HEK293T (cell line): ENCODE measurements around the gene VDAC1.

ENCODE experiments used
- CTBP1 ChIP-seq: fragments of 450-650 bp; IDR thresholded peaks from 2 replicates; pipeline ENCODE4 v1.6.1; 2016; ENCODE audit warnings: borderline replicate concordance
- ELF4 ChIP-seq: fragments of 450-650 bp; IDR thresholded peaks from 2 replicates; pipeline ENCODE4 v1.6.1; 2017; ENCODE audit warnings: antibody characterized with exemption
- FOXA1 ChIP-seq: fragments of 450-650 bp; IDR thresholded peaks from 2 replicates; pipeline ENCODE4 v1.6.1; 2016; ENCODE audit warnings: mild to moderate bottlenecking
- FOXK2 ChIP-seq: fragments of 450-650 bp; IDR thresholded peaks from 2 replicates; pipeline ENCODE4 v1.6.1; 2016; ENCODE audit warnings: mild to moderate bottlenecking
- FOXM1 ChIP-seq: fragments of 450-650 bp; IDR thresholded peaks from 2 replicates; pipeline ENCODE4 v1.6.1; 2017; ENCODE audit warnings: mild to moderate bottlenecking, borderline replicate concordance
- HDGF ChIP-seq: fragments of 450-650 bp; IDR thresholded peaks from 2 replicates; pipeline ENCODE4 v1.6.1; 2017; ENCODE audit warnings: antibody characterized with exemption, borderline replicate concordance
- NFRKB ChIP-seq: fragments of 450-650 bp; IDR thresholded peaks from 2 replicates; pipeline ENCODE4 v1.6.1; 2016; ENCODE audit warnings: mild to moderate bottlenecking, moderate library complexity
- PKNOX1 ChIP-seq: fragments of 450-650 bp; IDR thresholded peaks from 2 replicates; pipeline ENCODE4 v1.6.1; 2016
- SP1 ChIP-seq: fragments of 450-650 bp; IDR thresholded peaks from 2 replicates; pipeline ENCODE4 v1.6.1; 2017
- ZNF384 ChIP-seq: fragments of 450-650 bp; IDR thresholded peaks from 2 replicates; pipeline ENCODE4 v1.6.1; 2016

GRCh38 chr5:134028496-134028895, 23.7 kb upstream of the VDAC1 start:
- TF ChIP-seq CTBP1 = no peak
- no peak for TF ChIP-seq PKNOX1
- no peak for TF ChIP-seq HDGF
- no peak for TF ChIP-seq FOXK2
- no peak for TF ChIP-seq FOXM1
- no peak for TF ChIP-seq ZNF384
- no peak for TF ChIP-seq NFRKB
- no peak for TF ChIP-seq FOXA1
- TF ChIP-seq ELF4 = no peak
- no peak for TF ChIP-seq SP1
